HepG2 (cell line): ENCODE measurements around the gene INHA. TPM values are rescaled to one million over a fixed set of nuclear protein-coding genes. Genes with fewer than 3 reads are reported as not detected.

Source experiments
- AGO1 ChIP-seq: fragments of 200-400 bp; formaldehyde crosslinking; IDR thresholded peaks from 2 replicates; pipeline ENCODE4 v1.6.1; 2017; ENCODE audit warnings: mild to moderate bottlenecking, low read depth, low read length, moderate library complexity; ENCODE audit not compliant: poor library complexity, severe bottlenecking
- ATF7 ChIP-seq, 2 experiments: fragments of 450-650 bp in 1 of 2; sonication (generic) in 1 of 2; formaldehyde crosslinking in 1 of 2; IDR thresholded peaks; 2 replicates each; pipeline versions ENCODE4 v1.4.0 to v1.6.1; 2016 to 2020; ENCODE audit warnings: antibody characterized with exemption in 1 of 2, mild to moderate bottlenecking in 1 of 2, missing genetic modification reagents in 1 of 2
- FOXK1 ChIP-seq: sonication (generic); formaldehyde crosslinking; IDR thresholded peaks from 2 replicates; pipeline ENCODE4 v1.4.0; 2020; ENCODE audit warnings: low read depth, missing genetic modification reagents, borderline replicate concordance
- ISL2 ChIP-seq: sonication (generic); formaldehyde crosslinking; IDR thresholded peaks from 2 replicates; pipeline ENCODE4 v1.5.0; 2020; ENCODE audit warnings: missing genetic modification reagents
- NFAT5 ChIP-seq: sonication (generic); formaldehyde crosslinking; IDR thresholded peaks from 2 replicates; pipeline ENCODE4 v1.4.0; 2020; ENCODE audit warnings: missing genetic modification reagents
- PBX3 ChIP-seq: sonication (generic); formaldehyde crosslinking; IDR thresholded peaks from 2 replicates; pipeline ENCODE4 v1.8.1; 2023; ENCODE audit warnings: missing genetic modification reagents, inconsistent platforms, borderline replicate concordance
- PRDM4 ChIP-seq: sonication (generic); formaldehyde crosslinking; IDR thresholded peaks from 2 replicates; pipeline ENCODE4 v1.9.0; 2021; ENCODE audit warnings: missing genetic modification reagents, borderline replicate concordance
- RARA ChIP-seq: IDR thresholded peaks from 2 replicates; pipeline ENCODE4 v1.6.1; 2016; ENCODE audit warnings: missing genetic modification reagents, missing compliant biosample characterization
- RCOR2 ChIP-seq: IDR thresholded peaks from 2 replicates; pipeline ENCODE4 v1.6.1; 2016; ENCODE audit warnings: missing biosample characterization, missing genetic modification reagents
- RELA ChIP-seq: sonication (generic); formaldehyde crosslinking; IDR thresholded peaks from 2 replicates; pipeline ENCODE4 v1.4.0; 2020; ENCODE audit warnings: missing genetic modification reagents
- STAT5B ChIP-seq: sonication (generic); formaldehyde crosslinking; IDR thresholded peaks from 2 replicates; pipeline ENCODE4 v1.4.0; 2020; ENCODE audit warnings: missing genetic modification reagents
- THAP7 ChIP-seq: sonication (generic); formaldehyde crosslinking; IDR thresholded peaks from 2 replicates; pipeline ENCODE4 v1.8.1; 2023; ENCODE audit warnings: mild to moderate bottlenecking, missing genetic modification reagents
- ZBTB1 ChIP-seq: sonication (generic); formaldehyde crosslinking; IDR thresholded peaks from 2 replicates; pipeline ENCODE4 v1.4.0; 2020; ENCODE audit warnings: missing genetic modification reagents, borderline replicate concordance
- ZBTB33 ChIP-seq: sonication (generic); formaldehyde crosslinking; IDR thresholded peaks from 2 replicates; pipeline ENCODE4 v1.4.0; 2020; ENCODE audit warnings: missing genetic modification reagents
- ZNF235 ChIP-seq: sonication (generic); formaldehyde crosslinking; IDR thresholded peaks from 2 replicates; pipeline ENCODE4 v1.8.1; 2023; ENCODE audit warnings: mild to moderate bottlenecking, missing genetic modification reagents, borderline replicate concordance
- ZNF30 ChIP-seq: sonication (generic); formaldehyde crosslinking; IDR thresholded peaks from 2 replicates; pipeline ENCODE4 v1.5.0; 2020; ENCODE audit warnings: mild to moderate bottlenecking, missing genetic modification reagents
- polyA plus RNA-seq, 8 experiments: library from polyadenylated mRNA; depleted of rRNA in 3 of 8; stranded (reverse) in 7 of 8; unstranded in 1 of 8; fragments of >200 nt; fragmentation: Illumina TruSeq in 4 of 8; extraction: Trizol in 4 of 8; gene quantifications; 2 replicates each; pipeline versions ENCODE4 v1.2.1 to v1.2.3, GENCODE V29; 2011 to 2016; ENCODE audit warnings: low read depth in 4 of 8, missing spikeins in 1 of 8, mixed read lengths in 1 of 8; ENCODE audit not compliant: insufficient read depth in 1 of 8
- total RNA-seq, 5 experiments: library from RNA; depleted of rRNA; stranded (reverse); fragments of >200 nt; fragmentation: Illumina TruSeq; extraction: Trizol; gene quantifications; 2 replicates each; pipeline ENCODE4 v1.2.3, GENCODE V29; 2016; ENCODE audit warnings: low read depth in 1 of 5

Gene INHA
- total and polyA plus RNA-seq, 2 of the 13 experiments (the other 11 are each of a cell fraction or from before 2014, with no cell fraction given), result 4.1 to 15.2 TPM

GRCh38 chr2:219561179-219562048, 10.7 kb upstream of the INHA start (continued):
- no peak for TF ChIP-seq PRDM4
- TF ChIP-seq FOXK1 (CRISPR knock-in tag), result no peak
- no peak for TF ChIP-seq ZNF235 (CRISPR knock-in tag)
- TF ChIP-seq NFAT5 (CRISPR knock-in tag), result no peak
- TF ChIP-seq ZNF30, result no peak
- no peak for TF ChIP-seq THAP7 (CRISPR knock-in tag)
- TF ChIP-seq RARA (CRISPR knock-in tag), result no peak; the same call in 1 of the 2 replicates
- TF ChIP-seq ATF7 (IDR thresholded peaks at IDR 0.05), result no peak
- TF ChIP-seq ATF7 (CRISPR knock-in tag; IDR thresholded peaks at IDR 0.05), result no peak
- TF ChIP-seq AGO1, result peak; percentile 46
- no peak for TF ChIP-seq ZBTB1
- TF ChIP-seq RCOR2 (CRISPR knock-in tag), result no peak
- TF ChIP-seq RELA, result no peak
- TF ChIP-seq STAT5B (CRISPR knock-in tag), result no peak
- no peak for TF ChIP-seq ISL2 (CRISPR knock-in tag)
- no peak for TF ChIP-seq PBX3 (CRISPR knock-in tag)
- peak; percentile 78 for TF ChIP-seq ZBTB33
